ENCODE measurements around the gene HECTD2.
A peak's percentile ranks its signal among the peaks of the same experiment; 100 is the strongest.

HECTD2 gene

DNA sequence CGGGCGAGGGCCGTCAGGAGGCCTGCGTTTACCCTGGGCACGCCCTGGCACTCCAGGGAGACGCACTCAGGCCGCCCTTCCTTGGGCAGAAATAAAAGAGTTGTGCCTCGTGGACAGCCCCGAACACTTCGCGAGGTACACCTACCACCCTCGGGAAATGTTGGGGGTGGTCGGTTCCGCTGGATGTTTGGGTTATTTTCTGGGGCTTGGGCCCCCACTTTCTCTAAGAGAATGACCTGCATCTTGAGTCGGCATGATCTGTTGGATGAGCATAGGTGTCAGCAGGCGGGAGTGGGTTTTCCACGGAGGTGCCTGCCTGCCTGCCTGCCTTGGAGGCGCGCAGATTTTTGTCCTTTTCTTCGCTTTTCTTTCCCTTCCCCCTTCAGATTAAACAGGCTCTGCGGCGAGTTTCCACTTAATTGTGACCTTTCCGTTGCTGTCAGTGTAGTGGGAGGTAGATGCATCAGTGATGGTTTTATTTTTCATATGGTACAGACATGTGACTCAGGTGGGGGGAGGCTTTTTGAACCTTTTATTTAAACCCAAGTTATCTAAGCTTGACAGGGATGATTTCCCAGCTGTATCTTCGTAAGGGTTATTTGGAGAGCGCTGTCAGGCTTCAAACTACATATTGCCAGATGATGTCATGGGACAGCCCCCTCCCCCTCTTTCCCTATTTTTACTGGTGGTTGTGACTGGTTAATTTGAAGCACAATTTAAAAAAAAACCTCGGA, 661 bp downstream of the HECTD2 start:
- no peaks in the 10 kb centered on the region for H3K36me3 ChIP-seq (ENCODE audit: insufficient read depth, low read length)
- peak overlapping the region; percentile 42 for H3K27ac ChIP-seq
- no peak for DNase-seq (ENCODE audit: low read depth, low spot score)
- H3K9me3 ChIP-seq (ENCODE audit: low read depth, low read length): no peaks in the 10 kb centered on the region
- peak overlapping the region; percentile 70 for H3K9ac ChIP-seq (ENCODE audit: insufficient read length)
- peak overlapping the region; percentile 85 for H3K4me3 ChIP-seq
- TF ChIP-seq EZH2 (IDR thresholded peaks at IDR 0.05) (no peak), POLR2AphosphoS5 (IDR thresholded peaks at IDR 0.05; ENCODE audit: borderline replicate concordance, low read depth, low read length) (no peak), FOXP2 (optimal IDR thresholded peaks at IDR 0.05; ENCODE audit: control extremely low read depth, extremely low read length, insufficient read depth) (no peak)

DNA sequence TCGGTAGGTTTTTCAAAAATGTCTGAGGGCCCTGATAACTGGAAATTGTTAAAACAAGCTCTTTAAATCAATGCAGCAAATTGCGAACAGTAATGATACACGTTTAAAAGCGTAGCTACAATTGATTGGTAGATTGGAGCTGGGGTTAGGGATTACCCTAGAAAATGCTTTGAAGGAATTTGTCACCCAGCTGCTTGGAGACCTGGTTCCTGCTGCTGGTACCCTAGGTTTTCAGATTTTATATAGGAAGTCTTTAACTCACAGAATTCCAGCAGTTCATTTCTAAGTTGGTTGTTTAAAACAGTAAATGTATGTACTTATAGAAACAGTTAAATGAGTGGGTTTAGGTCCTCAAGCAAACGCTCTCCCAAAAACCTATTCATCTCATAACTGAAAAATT, 1.5 kb downstream of the HECTD2 start:
- peak overlapping the region; percentile 70 for H3K9ac ChIP-seq (ENCODE audit: insufficient read length)
- H3K27ac ChIP-seq: no peak overlapping the region
- no peak for DNase-seq (ENCODE audit: low read depth, low spot score)
- H3K9me3 ChIP-seq (ENCODE audit: low read depth, low read length): no peaks in the 10 kb centered on the region
- TF ChIP-seq EZH2 (IDR thresholded peaks at IDR 0.05): no peak
- TF ChIP-seq POLR2AphosphoS5 (IDR thresholded peaks at IDR 0.05; ENCODE audit: borderline replicate concordance, low read depth, low read length): no peak
- TF ChIP-seq FOXP2 (optimal IDR thresholded peaks at IDR 0.05; ENCODE audit: control extremely low read depth, extremely low read length, insufficient read depth): no peak
- no peaks in the 10 kb centered on the region for H3K36me3 ChIP-seq (ENCODE audit: insufficient read depth, low read length)
- H3K4me3 ChIP-seq: peak overlapping the region; percentile 85

DNA sequence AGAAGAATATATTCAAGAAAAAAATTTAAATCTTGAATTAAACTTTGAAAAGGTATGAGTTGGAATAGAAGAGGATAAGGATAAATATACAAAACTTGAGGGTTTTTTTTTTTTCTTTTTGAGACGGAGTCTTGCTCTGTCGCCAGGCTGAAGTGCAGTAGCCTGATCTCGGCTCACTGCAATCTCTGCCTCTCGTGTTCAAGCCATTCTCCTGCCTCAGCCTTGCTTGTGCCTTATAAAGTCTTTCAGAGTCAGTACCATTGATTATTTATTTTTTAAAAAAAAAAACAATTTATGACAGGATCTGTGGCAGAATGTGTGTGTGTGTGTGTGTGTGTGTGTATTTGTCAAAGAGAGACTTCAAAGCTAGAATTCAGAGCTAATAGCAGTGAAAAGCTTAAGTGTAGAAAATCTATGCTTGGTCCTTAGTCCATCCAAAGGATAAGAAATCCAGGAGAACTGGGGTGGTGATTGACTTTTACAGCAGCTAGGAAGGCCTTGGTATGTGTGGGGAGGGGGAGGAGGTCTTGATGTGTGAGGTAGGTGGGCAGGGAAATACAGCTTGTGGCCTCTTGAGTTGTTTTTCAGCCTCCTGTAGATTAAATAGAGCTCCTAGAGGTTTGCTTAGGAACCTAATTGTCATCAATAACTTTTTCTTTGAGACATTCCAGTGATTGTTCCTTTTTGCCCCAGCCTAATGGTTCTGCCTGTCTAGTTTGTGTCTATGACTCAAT, 2.4 kb downstream of the HECTD2 start:
- no peaks in the 10 kb centered on the region for H3K36me3 ChIP-seq (ENCODE audit: insufficient read depth, low read length)
- H3K9ac ChIP-seq (ENCODE audit: insufficient read length): peak overlapping the region; percentile 70
- peak overlapping the region; percentile 85 for H3K4me3 ChIP-seq
- TF ChIP-seq POLR2AphosphoS5 (IDR thresholded peaks at IDR 0.05; ENCODE audit: borderline replicate concordance, low read depth, low read length) (no peak), EZH2 (IDR thresholded peaks at IDR 0.05) (no peak), FOXP2 (optimal IDR thresholded peaks at IDR 0.05; ENCODE audit: control extremely low read depth, extremely low read length, insufficient read depth) (no peak)
- H3K27ac ChIP-seq: no peak overlapping the region
- H3K9me3 ChIP-seq (ENCODE audit: low read depth, low read length): no peaks in the 10 kb centered on the region
- no peak for DNase-seq (ENCODE audit: low read depth, low spot score)

DNA sequence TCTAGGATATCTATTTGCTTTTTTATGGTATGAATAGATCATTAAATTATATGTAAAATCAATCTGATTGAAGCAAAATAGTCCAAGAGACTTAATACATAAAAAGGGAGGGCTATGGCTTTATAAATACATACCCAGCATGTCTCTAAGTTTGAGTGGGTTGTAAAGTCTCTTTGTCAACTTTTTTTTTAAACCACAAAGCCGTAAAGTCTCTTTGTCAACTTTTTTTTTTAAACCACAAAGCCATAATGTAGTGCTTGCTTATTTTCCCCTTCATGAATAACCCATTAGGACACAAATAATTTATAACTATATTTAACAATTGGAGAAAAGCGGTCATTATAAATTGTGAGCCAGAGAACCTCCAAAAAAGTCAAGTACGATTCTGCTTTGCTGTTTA, 5.7 kb downstream of the HECTD2 start:
- Histone ChIP-seq H3K27ac (peak overlapping the region; percentile 63; the same call in 1 of the 2 replicates), H3K9me3 (ENCODE audit: low read depth, low read length) (no peaks in the 10 kb centered on the region), H3K9ac (ENCODE audit: insufficient read length) (no peak overlapping the region), H3K4me3 (peak overlapping the region; percentile 62), H3K36me3 (ENCODE audit: insufficient read depth, low read length) (no peaks in the 10 kb centered on the region)
- peak; percentile 69 for DNase-seq (ENCODE audit: low read depth, low spot score)
- TF ChIP-seq FOXP2 (optimal IDR thresholded peaks at IDR 0.05; ENCODE audit: control extremely low read depth, extremely low read length, insufficient read depth): no peak
- TF ChIP-seq POLR2AphosphoS5 (IDR thresholded peaks at IDR 0.05; ENCODE audit: borderline replicate concordance, low read depth, low read length): peak; percentile 19; the same call in 1 of the 2 replicates
- no peak for TF ChIP-seq EZH2 (IDR thresholded peaks at IDR 0.05)

DNA sequence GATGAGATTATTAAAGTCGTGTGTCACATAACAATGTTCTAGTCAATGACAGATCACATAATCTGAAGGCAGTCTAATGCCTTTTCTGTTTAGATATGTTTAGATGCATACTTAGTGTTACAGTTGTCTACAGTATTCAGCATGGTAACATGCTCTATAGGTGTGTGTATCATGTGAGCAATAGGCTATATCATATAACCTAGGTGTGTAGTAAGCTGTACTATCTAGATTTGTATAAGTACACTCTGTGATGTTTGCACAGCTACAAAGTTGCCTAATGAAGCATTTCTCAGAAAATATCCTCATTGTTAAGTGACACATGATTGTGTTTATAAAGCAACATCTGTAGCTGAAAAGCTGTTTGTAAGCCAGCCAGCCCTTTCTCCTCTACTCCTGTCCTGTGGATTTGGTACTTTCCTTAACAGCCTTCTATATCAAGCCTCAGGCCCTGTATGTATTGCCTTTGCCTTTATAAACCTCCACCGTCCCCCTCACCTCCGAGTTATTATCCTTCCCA, 6.3 kb downstream of the HECTD2 start:
- Histone ChIP-seq H3K27ac (no peak overlapping the region), H3K9me3 (ENCODE audit: low read depth, low read length) (no peaks in the 10 kb centered on the region), H3K9ac (ENCODE audit: insufficient read length) (no peak overlapping the region), H3K36me3 (ENCODE audit: insufficient read depth, low read length) (no peaks in the 10 kb centered on the region), H3K4me3 (peak overlapping the region; percentile 33)
- no peak for DNase-seq (ENCODE audit: low read depth, low spot score)
- TF ChIP-seq FOXP2 (optimal IDR thresholded peaks at IDR 0.05; ENCODE audit: control extremely low read depth, extremely low read length, insufficient read depth) (no peak), EZH2 (IDR thresholded peaks at IDR 0.05) (no peak), POLR2AphosphoS5 (IDR thresholded peaks at IDR 0.05; ENCODE audit: borderline replicate concordance, low read depth, low read length) (no peak)

DNA sequence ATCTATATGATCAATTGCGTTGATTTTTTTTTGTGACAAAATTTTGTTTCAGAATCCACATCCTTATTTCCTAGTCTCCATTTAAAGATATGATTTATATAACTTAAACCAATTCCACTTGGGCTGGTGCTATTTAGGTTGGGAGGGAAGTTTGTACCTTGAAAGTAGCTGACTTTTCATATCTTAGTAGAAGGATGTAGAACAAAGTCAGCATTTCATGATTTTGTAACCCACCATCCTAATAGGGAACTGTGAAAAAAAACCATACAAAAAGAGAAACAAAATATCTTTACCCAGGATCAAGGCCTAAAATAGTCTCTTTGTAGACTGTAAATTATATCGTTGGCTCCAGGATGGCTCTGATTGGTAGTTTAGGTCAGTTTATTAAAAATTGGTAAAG, 8.3 kb downstream of the HECTD2 start:
- no peaks in the 10 kb centered on the region for H3K9me3 ChIP-seq (ENCODE audit: low read depth, low read length)
- H3K9ac ChIP-seq (ENCODE audit: insufficient read length): no peak overlapping the region
- no peak overlapping the region for H3K4me3 ChIP-seq
- no peak for TF ChIP-seq EZH2 (IDR thresholded peaks at IDR 0.05)
- H3K27ac ChIP-seq: no peak overlapping the region
- DNase-seq (ENCODE audit: low read depth, low spot score): no peak
- H3K36me3 ChIP-seq (ENCODE audit: insufficient read depth, low read length): no peaks in the 10 kb centered on the region

DNA sequence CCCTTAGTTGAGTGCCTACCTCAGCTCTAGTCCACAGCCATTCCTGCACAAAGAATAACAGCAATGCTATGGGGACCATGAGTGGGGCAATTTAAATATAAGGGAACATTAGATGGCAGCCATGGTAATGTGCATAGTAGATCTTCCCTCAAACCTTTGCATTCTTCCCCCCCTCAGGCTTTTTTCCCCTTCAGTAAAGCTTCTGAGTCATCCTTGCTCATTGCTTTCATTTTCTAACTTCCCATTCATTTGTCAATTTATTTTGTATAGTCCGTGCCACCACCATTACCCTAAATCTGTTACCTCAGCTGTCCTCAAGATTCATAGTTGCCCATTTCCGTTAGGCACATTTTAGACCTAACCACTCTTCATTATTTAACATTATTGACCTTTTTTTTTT, 10.7 kb downstream of the HECTD2 start:
- Histone ChIP-seq H3K4me3 (no peak overlapping the region), H3K9ac (ENCODE audit: insufficient read length) (no peak overlapping the region), H3K27ac (no peak overlapping the region), H3K36me3 (ENCODE audit: insufficient read depth, low read length) (no peaks in the 10 kb centered on the region), H3K9me3 (ENCODE audit: low read depth, low read length) (no peaks in the 10 kb centered on the region)
- TF ChIP-seq FOXP2 (optimal IDR thresholded peaks at IDR 0.05; ENCODE audit: control extremely low read depth, extremely low read length, insufficient read depth): no peak
- TF ChIP-seq EZH2 (IDR thresholded peaks at IDR 0.05): no peak
- no peak for TF ChIP-seq POLR2AphosphoS5 (IDR thresholded peaks at IDR 0.05; ENCODE audit: borderline replicate concordance, low read depth, low read length)
- DNase-seq (ENCODE audit: low read depth, low spot score): no peak

DNA sequence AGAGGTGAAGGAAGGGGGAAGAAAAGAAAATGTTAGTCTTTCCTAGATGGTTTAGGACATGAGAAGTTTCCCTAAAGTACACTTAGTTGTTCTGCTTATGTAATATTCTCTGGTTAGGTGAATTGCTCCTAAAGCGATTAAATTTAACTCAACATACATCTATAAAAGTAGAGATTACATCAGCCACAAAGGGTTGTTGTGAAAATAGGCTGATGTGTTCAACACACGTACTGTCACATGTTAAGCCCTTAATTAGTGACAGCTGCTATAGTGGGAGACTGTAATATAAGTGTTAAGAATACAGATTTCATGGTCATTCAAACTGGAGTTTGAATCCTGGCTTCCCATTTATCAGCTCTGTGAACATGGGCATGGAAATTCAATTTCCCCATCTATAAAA, 12.8 kb downstream of the HECTD2 start:
- DNase-seq (ENCODE audit: low read depth, low spot score): no peak

More for the DNA sequence above, 12.8 kb downstream of the HECTD2 start:
- H3K36me3 ChIP-seq (ENCODE audit: insufficient read depth, low read length): no peaks in the 10 kb centered on the region
- no peaks in the 10 kb centered on the region for H3K9me3 ChIP-seq (ENCODE audit: low read depth, low read length)
- peak overlapping the region; percentile 73 for H3K27ac ChIP-seq
- no peak for TF ChIP-seq POLR2AphosphoS5 (IDR thresholded peaks at IDR 0.05; ENCODE audit: borderline replicate concordance, low read depth, low read length)
- no peak for TF ChIP-seq FOXP2 (optimal IDR thresholded peaks at IDR 0.05; ENCODE audit: control extremely low read depth, extremely low read length, insufficient read depth)
- TF ChIP-seq EZH2 (IDR thresholded peaks at IDR 0.05): no peak
- no peak overlapping the region for H3K9ac ChIP-seq (ENCODE audit: insufficient read length)
- H3K4me3 ChIP-seq: no peak overlapping the region
